NCI-H146 treated with DMSO at 0.1 percent for 48 hours (cell line): ENCODE measurements around the gene TMEM117.
"Not testable (repeated sequence)": the region's sequence is repeated elsewhere in the genome, so short reads cannot be mapped to it uniquely, and the experiment has no call there.

ENCODE experiments used
- DNase-seq: peaks from one replicate; lab custom pipeline; 2025; ENCODE audit not compliant: unreplicated experiment; lab: John Stamatoyannopoulos, UW

The TMEM117 gene

GRCh38 chr12:44369998-44370397 is 534.1 kb downstream of the TMEM117 start:
- DNase-seq, result no peak

GRCh38 chr12:44370982-44371381 is 535.1 kb downstream of the TMEM117 start:
- DNase-seq, result no peak

GRCh38 chr12:44372259-44372658 is 536.4 kb downstream of the TMEM117 start:
- DNase-seq, result no peak

- DNase-seq, result no peak
These were observed 539.8 kb downstream of the TMEM117 start for GRCh38 chr12:44375694-44376093.

DNA sequence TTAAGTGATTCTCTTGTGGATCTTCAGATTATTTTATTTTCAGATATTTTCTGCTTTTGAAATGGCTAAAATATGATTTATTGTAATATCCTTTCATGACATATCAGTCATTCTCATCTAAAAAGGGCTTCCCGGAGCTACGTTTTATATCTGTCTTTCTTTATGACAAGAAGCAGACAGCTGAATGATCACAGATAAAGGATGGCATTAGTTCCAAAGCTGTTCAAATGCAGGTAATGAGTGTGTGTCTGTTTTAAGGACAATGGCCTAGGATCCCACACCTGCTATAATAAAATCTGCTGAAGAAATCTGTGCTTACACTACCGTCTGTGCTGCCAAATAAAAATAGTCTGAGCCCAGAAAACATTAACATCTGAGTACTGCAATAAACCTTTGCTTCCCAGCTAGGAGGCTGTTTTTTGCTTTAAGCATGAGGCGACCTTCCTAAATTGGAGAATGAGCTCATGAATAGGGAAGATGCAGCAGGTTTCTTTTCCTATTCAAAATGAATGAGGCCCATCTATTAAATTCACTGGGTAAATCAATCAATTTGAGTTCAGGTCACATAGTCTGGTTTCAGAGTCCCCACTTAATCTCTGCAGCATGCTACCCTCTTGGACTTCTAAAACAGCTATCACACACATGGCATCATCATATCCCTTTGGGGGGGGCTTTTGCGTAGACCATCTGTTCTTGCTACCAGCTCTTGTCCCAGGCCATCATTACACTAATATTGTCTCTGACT is 541.7 kb downstream of the TMEM117 start:
- peak; percentile 87 for DNase-seq

DNA sequence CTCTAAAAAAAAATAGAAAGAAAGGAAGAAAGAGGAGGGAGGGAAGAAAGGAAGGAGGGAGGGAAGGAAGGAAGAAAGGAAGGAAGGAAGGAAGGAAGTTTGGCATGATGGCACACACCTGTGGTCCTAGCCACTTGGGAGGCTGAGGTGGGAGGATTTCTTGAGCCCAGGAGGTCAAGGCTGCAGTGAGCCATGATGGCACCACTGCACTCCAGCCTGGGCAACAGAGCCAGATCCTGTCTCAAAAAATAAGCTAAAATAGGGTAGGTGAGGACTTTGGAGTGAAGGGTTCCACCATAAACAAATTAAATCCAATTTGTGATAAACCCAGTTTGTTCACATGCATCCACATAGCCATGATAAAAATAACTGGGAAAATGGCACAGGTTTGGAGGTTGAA is 543.2 kb downstream of the TMEM117 start:
- DNase-seq, result not testable (repeated sequence)

DNA sequence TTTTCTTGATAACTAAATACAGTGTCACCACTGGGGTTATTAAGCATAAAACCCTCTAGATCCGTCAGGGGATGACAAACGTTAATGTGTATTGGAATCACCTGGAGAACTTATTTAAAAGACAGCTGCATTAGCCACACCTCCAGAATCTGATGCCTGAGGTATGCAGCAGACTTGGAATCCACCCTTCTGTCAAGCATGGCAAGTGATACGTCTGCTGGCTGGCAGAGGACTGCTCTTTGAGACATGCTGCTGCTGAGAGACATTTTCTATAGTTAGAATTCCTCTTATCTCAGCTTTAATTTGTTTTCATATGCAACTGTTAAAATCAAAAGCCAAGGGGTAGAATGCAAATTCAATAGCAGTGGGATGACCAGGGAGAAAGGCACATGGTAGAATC is 544.0 kb downstream of the TMEM117 start:
- DNase-seq, result no peak

GRCh38 chr12:44380861-44381260 is 545.0 kb downstream of the TMEM117 start:
- no peak for DNase-seq

- no peak for DNase-seq
These were observed 545.5 kb downstream of the TMEM117 start for GRCh38 chr12:44381341-44381740.

- DNase-seq, result no peak
These were observed 548.3 kb downstream of the TMEM117 start for GRCh38 chr12:44384136-44384535.

DNA sequence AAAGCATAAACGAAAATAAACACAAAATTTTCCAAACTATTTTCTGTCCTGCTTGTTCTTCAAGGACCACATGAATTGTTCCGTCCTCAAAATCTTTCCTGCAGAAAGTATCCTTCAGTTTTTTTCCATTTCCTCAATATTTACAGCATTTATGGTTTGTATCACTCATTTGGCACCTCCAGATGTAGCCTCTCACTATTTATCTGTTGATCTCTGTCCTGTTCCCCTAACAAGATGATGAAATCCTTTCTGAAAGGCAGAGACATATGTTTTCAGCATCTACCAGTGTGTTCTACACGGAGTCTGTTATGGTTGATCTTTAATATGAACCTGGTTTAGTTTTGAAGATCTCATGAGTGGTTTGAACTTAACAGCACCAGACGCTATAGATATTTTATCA is 550.1 kb downstream of the TMEM117 start:
- no peak for DNase-seq

DNA sequence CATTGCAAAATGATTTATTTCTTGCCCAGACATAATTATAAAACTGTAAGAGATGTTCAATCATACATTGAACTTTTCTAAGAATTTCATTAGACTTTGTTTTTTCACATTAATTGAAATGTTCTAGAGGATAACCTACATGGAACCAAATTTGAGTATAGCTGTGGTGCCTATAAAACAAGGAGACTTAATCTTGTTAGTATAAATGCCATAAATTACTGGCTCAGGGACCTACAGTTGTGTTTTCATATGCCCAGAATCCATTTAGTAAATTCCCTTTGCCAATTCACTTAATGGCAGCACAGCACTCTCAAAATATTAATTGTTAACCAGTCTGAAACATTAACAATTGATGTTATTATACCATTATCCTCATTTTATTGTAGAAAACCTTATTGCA is 551.7 kb downstream of the TMEM117 start:
- no peak for DNase-seq

DNA sequence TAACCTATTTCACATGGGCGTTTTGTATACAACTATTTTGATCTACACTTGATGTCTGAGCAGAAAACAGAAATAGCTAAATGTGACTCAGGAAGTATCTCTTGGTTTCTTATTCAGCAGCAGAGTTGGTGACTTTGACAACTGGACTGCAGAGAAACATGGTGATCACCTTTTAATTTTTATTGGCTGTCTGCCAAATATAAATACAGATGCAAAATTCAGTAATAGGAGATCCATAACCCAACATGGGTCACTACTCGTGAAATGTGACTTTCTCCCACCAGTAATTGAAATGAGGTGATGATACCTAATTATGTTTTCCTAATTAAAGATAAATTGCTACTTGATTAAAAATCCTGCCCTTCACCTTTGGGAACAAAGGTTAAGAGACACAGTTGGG is 553.2 kb downstream of the TMEM117 start:
- DNase-seq, result no peak

- no peak for DNase-seq
These were observed 554.0 kb downstream of the TMEM117 start for GRCh38 chr12:44389896-44390295.

DNA sequence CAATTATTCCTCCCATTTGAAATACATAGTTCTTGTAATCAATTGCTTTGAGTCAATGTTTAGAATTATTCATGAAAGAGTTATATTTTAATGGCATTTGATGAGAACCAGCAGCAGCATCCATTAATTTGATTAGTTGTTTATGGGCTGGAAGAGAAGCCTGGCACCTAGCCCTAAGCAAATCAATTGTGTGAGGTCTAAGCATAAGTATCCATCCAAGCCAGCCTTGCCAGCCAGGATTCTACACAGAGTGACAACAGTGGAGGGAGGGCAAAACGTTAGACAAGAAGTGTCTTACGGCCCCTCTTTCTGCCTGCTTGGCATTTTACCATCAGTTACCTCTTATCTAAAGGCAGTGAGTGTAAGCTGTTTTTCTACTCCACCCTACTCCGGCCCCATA is 561.8 kb downstream of the TMEM117 start:
- DNase-seq, result no peak

DNA sequence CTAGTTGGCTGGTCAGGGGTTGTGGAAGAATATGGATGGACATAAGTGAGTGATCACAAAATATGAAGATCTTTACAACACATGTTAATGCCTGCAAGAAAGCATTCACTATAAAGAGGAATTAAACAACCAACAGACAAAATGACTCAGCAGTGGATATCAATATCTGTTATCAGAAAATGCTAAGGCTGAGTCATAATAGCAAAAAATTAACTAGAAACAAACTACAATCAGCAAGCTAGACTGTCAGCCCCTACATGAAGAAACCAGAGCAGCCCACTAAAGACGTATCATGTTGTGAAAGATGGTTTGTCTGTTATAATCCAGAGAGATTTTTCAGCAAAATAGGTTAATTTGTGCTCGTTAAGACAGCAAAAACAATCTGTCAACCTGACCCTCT is 567.3 kb downstream of the TMEM117 start:
- no peak for DNase-seq

DNA sequence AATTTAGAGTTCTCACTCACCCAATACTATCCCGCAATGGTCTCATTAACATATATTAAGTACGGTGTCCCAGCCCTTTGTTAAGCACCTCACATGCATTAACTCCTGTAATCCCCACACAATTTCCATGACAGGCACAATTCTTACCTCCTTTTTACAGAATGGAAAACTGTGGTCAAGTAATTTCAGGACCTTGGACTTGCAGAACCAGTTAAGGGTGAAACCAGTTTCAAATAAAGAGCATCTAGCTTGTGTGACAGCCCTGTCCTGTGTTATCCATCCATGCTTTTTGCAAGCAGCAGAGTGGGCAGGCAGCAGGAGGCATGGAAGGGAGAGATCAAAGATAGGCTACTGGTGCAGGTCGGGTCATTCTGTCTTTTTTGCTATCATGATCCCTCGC is 569.4 kb downstream of the TMEM117 start:
- no peak for DNase-seq

DNA sequence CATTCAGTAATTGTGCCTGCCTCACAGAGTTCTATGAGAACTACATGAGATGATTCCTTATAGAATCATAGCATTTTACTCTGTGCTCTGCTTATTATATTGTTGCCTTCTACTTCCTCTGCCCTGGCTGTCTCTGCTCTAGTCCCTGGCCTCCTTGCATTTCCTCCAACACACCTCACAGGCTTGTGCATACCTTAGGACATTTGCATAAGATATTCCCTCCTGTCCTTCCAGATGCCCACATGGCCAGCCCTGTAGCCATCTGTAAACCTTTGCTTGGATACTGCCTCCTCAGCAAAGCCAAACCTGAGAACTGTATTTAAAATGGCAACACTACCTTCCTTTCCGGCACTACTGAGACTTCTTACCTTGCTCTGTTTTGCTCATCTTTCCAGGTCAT is 586.7 kb downstream of the TMEM117 start:
- no peak for DNase-seq

GRCh38 chr12:44428825-44429224 is 592.9 kb downstream of the TMEM117 start:
- no peak for DNase-seq

DNA sequence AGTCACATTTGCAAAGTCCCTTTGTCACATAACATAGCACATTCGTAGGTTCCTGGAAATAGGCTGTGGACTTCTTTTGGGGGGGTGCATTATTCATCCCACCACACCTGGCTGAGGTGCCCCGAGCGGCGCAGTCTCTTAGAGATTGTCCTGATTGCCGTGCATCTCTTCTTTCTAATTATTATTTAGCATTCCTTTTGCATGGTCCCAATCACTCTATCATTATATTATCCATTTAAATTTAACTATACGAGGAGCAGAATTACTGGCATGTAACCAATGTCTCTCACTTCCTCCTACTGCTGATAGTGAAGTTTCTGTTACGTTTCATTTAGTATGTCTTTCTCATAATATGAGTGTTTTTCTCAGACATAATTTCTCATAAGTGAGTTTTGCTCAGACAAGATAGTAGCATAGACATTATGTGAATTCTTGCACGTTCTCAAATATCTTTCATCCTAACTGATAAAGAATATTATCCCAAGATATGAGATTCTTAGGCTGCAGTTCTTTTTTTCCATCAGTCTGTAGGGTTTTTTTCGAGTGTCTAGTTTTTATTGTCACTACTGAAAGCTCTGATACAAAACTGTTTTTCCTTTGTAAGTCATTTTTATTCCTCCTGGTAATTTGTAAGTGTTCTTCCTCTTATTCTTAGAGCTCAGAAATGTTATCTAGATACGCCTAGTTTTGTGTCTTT is 595.9 kb downstream of the TMEM117 start:
- no peak for DNase-seq

- no peak for DNase-seq
These were observed 597.8 kb downstream of the TMEM117 start for GRCh38 chr12:44433659-44434058.

- DNase-seq, result no peak
These were observed 600.9 kb downstream of the TMEM117 start for GRCh38 chr12:44436756-44437155.
